SHP77 treated with DMSO at 0.1 percent for 48 hours (cell line): ENCODE data around the gene AKNAD1.
A peak's percentile ranks its signal among the peaks of the same experiment; 100 is the strongest.

Source experiments
- DNase-seq: peaks from one replicate; lab custom pipeline; 2025; lab: John Stamatoyannopoulos, UW

AKNAD1 gene

GRCh38 chr1:108830119-108831008, 26.5 kb downstream of the AKNAD1 start:
- DNase-seq, result no peak

GRCh38 chr1:108829498-108829916, 27.4 kb downstream of the AKNAD1 start:
- DNase-seq, result peak; percentile 80

- DNase-seq, result peak; percentile 26
These were observed 28.6 kb downstream of the AKNAD1 start for GRCh38 chr1:108828074-108828961.

- no peak for DNase-seq
These were observed 30.7 kb downstream of the AKNAD1 start for GRCh38 chr1:108826081-108826635.

- DNase-seq, result no peak
These were observed 32.8 kb downstream of the AKNAD1 start for GRCh38 chr1:108824051-108824450.

GRCh38 chr1:108823632-108824031, 33.3 kb downstream of the AKNAD1 start:
- no peak for DNase-seq

GRCh38 chr1:108819878-108820277, 37.0 kb downstream of the AKNAD1 start:
- no peak for DNase-seq

- no peak for DNase-seq
These were observed 39.1 kb downstream of the AKNAD1 start for GRCh38 chr1:108817811-108818210.

- DNase-seq, result peak; percentile 28
These were observed 39.9 kb downstream of the AKNAD1 start for GRCh38 chr1:108817016-108817415.

GRCh38 chr1:108816049-108816893, 40.6 kb downstream of the AKNAD1 start:
- DNase-seq, result peak; percentile 61

GRCh38 chr1:108815566-108815965, 41.3 kb downstream of the AKNAD1 start:
- DNase-seq, result no peak

- DNase-seq, result no peak
These were observed 42.4 kb downstream of the AKNAD1 start for GRCh38 chr1:108814343-108815125.

- no peak for DNase-seq
These were observed 43.6 kb downstream of the AKNAD1 start for GRCh38 chr1:108813326-108813725.

GRCh38 chr1:108811611-108812010, 45.3 kb downstream of the AKNAD1 start:
- DNase-seq, result no peak

- DNase-seq, result no peak
These were observed 48.5 kb downstream of the AKNAD1 start for GRCh38 chr1:108808438-108808837.

GRCh38 chr1:108803548-108803947, 53.3 kb downstream of the AKNAD1 start:
- DNase-seq, result no peak

- DNase-seq, result no peak
These were observed 55.8 kb downstream of the AKNAD1 start for GRCh38 chr1:108801101-108801500.

GRCh38 chr1:108799001-108799400, 57.9 kb downstream of the AKNAD1 start:
- DNase-seq, result no peak

GRCh38 chr1:108792420-108792819, 64.5 kb downstream of the AKNAD1 start:
- DNase-seq, result no peak

GRCh38 chr1:108791790-108792189, 65.1 kb downstream of the AKNAD1 start:
- DNase-seq, result no peak

- no peak for DNase-seq
These were observed 71.0 kb downstream of the AKNAD1 start for GRCh38 chr1:108785880-108786279.
